Ishikawa (cell line): Measurements from ENCODE around the gene ATP11C.

Source experiments
- CEBPB ChIP-seq: IDR thresholded peaks from 2 replicates; pipeline ENCODE4 v1.6.1; 2012
- CREB1 ChIP-seq: IDR thresholded peaks from 2 replicates; pipeline ENCODE4 v1.6.1; 2012; ENCODE audit warnings: low read depth
- EP300 ChIP-seq: IDR thresholded peaks from 2 replicates; pipeline ENCODE4 v1.6.1; 2012; ENCODE audit warnings: borderline replicate concordance
- FOXM1 ChIP-seq: IDR thresholded peaks from 2 replicates; pipeline ENCODE4 v1.6.1; 2012; ENCODE audit warnings: low read depth, borderline replicate concordance
- RAD21 ChIP-seq: IDR thresholded peaks from 2 replicates; pipeline ENCODE4 v1.6.1; 2012; ENCODE audit warnings: low read depth
- TCF12 ChIP-seq: IDR thresholded peaks from 2 replicates; pipeline ENCODE4 v1.6.1; 2012; ENCODE audit warnings: low read depth
- TEAD4 ChIP-seq: IDR thresholded peaks from 2 replicates; pipeline ENCODE4 v1.6.1; 2012
- YY1 ChIP-seq: IDR thresholded peaks from 2 replicates; pipeline ENCODE4 v1.6.1; 2012; ENCODE audit warnings: low read depth

GRCh38 chrX:139909712-139910111, 23.1 kb downstream of the ATP11C start:
- TF ChIP-seq TEAD4, result no peak
- TF ChIP-seq CREB1, result no peak
- TF ChIP-seq RAD21, result no peak
- no peak for TF ChIP-seq TCF12
- no peak for TF ChIP-seq EP300
- TF ChIP-seq FOXM1, result no peak
- TF ChIP-seq CEBPB, result no peak
- TF ChIP-seq YY1, result no peak
